HG03108 (cell line): ENCODE results near the gene CBLN4.

Experiments
- ATAC-seq: cut with Tn5 transposase; IDR thresholded peaks from one replicate; pipeline ENCODE4 v1.9.1; 2021; ENCODE audit warnings: moderate library complexity; ENCODE audit not compliant: unreplicated experiment

The CBLN4 gene

GRCh38 chr20:55947701-55948100 is 57.6 kb downstream of the CBLN4 start:
- no peak for ATAC-seq
